ENCODE measurements around the gene SRSF11. TPM values are rescaled to one million over a fixed set of nuclear protein-coding genes. Genes with fewer than 3 reads are reported as not detected.

SRSF11 gene
- total RNA-seq, 4 donors from 2014 or later = 42.4 to 135 (median 52.2) TPM

- TF ChIP-seq POLR2A (IDR thresholded peaks at IDR 0.05) = no peak
- TF ChIP-seq CTCF (IDR thresholded peaks at IDR 0.05 in 4 of 5, conservative IDR thresholded peaks at IDR 0.05 in 1 of 5) = no peak
- Histone ChIP-seq H3K36me3 (peaks cover 0 to 36% of the 10 kb centered on the region in 2 donors), H3K4me3 (no peak overlapping the region), H3K9me3 (no peaks in the 10 kb centered on the region), H3K4me1 (no peaks in the 10 kb centered on the region), H3K27me3 (no peaks in the 10 kb centered on the region), H3K27ac (no peak overlapping the region)
- DNase-seq (no peak), ATAC-seq (no peak)
- in situ Hi-C loops (cut with MboI; ENCODE audit: low sequenced_read_pairs in 4 of 4) (no loop called here), intact Hi-C loops (cut with DNase I; ENCODE audit: low total_unique reads) (no loop called here)
These were observed 78.3 kb downstream of the SRSF11 start for GRCh38 chr1:70299472-70299871.

Other genes with a start within 250 kb of the SRSF11 start
- gene LRRC40, start 15.8 kb upstream of the SRSF11 start, total RNA-seq = 10 to 100 TPM in 1 of 4 donors, 1 to 10 TPM in 3; 6.5 to 10.5 (median 9.3) TPM
- gene ANKRD13C, start 133.3 kb downstream of the SRSF11 start, total RNA-seq = 10 to 100 TPM in 2 of 4 donors, 1 to 10 TPM in 2; 9.6 to 13.5 (median 11.1) TPM
- gene CTH, start 189.9 kb downstream of the SRSF11 start, total RNA-seq = 1 to 10 TPM; 1.3 to 6.9 (median 2.5) TPM